ENCODE results near the gene CHMP5.

DNA sequence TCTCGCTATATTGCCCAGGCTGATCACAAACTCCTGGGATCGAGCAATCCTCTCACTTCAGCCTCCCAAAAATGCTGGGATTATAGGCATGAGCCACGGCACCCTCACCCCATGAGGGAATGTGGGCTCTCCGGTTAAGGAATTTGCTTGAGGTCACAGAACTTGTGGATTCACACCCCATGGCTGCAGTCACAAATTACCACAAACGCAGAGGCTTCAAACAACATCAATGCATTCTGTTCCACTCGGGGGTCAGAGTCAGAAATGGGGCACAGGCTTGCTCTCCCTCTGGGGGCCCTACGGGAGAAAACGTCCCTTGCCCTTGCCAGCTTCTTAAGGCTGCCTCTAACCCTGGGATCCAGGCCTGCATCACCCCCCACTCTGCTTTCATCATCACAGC, 37.1 kb upstream of the CHMP5 start:
- TF ChIP-seq, protein P1, sequence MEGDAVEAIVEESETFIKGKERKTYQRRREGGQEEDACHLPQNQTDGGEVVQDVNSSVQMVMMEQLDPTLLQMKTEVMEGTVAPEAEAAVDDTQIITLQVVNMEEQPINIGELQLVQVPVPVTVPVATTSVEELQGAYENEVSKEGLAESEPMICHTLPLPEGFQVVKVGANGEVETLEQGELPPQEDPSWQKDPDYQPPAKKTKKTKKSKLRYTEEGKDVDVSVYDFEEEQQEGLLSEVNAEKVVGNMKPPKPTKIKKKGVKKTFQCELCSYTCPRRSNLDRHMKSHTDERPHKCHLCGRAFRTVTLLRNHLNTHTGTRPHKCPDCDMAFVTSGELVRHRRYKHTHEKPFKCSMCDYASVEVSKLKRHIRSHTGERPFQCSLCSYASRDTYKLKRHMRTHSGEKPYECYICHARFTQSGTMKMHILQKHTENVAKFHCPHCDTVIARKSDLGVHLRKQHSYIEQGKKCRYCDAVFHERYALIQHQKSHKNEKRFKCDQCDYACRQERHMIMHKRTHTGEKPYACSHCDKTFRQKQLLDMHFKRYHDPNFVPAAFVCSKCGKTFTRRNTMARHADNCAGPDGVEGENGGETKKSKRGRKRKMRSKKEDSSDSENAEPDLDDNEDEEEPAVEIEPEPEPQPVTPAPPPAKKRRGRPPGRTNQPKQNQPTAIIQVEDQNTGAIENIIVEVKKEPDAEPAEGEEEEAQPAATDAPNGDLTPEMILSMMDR (IDR thresholded peaks at IDR 0.05), result no peak
- no peak for TF ChIP-seq RAD21 (IDR thresholded peaks at IDR 0.05; ENCODE audit: low read length)

Data from SK-N-SH (cell line).